ENCODE data around the gene IQCE. TPM values are rescaled to one million over a fixed set of nuclear protein-coding genes. Genes with fewer than 3 reads are reported as not detected.

The IQCE gene
- total RNA-seq, 2 experiments from 2014 or later: 8.3 to 10.0 TPM

GRCh38 chr7:2523941-2524807 lies 34.6 kb upstream of the IQCE start:
- Mint-ChIP-seq H3K4me1 (peaks cover 25% of the 10 kb centered on the region), H3K27me3 (no peaks in the 10 kb centered on the region), H3K9me3 (no peaks in the 10 kb centered on the region), H3K27ac (no peak overlapping the region), H3K36me3 (peaks cover 25% of the 10 kb centered on the region), H3K4me3 (peak overlapping the region; percentile 42)
- POLR2A ChIA-PET: interaction anchor here (12.9 kb wide), 1 partner anchor 14 kb away, joined by 207 read pairs; no protein-coding TSS in a partner anchor
- ATAC-seq (ENCODE audit: low read depth): no peak
- no peak for DNase-seq

GRCh38 chr7:2524808-2525657 lies 33.7 kb upstream of the IQCE start:
- Mint-ChIP-seq H3K27ac (no peak overlapping the region), H3K9me3 (no peaks in the 10 kb centered on the region), H3K36me3 (peaks cover 25% of the 10 kb centered on the region), H3K4me1 (peaks cover 25% of the 10 kb centered on the region), H3K4me3 (no peak overlapping the region), H3K27me3 (no peaks in the 10 kb centered on the region)
- DNase-seq (no peak), ATAC-seq (ENCODE audit: low read depth) (no peak)
- POLR2A ChIA-PET: interaction anchor here (12.9 kb wide), 1 partner anchor 15 kb away, joined by 207 read pairs; no protein-coding TSS in a partner anchor

- Mint-ChIP-seq H3K9me3 (no peaks in the 10 kb centered on the region), H3K27me3 (no peaks in the 10 kb centered on the region), H3K36me3 (peaks cover 22% of the 10 kb centered on the region), H3K4me3 (peak overlapping the region; percentile 39), H3K4me1 (peaks cover 35% of the 10 kb centered on the region), H3K27ac (peak overlapping the region; percentile 63)
- POLR2A ChIA-PET: interaction anchor here (1.5 to 12.9 kb wide), 2 partner anchors 16 to 34 kb away, joined by 3 to 207 read pairs; no protein-coding TSS in a partner anchor
- no peak for DNase-seq
- no peak for ATAC-seq (ENCODE audit: low read depth)
Measured at GRCh38 chr7:2525658-2526630, 32.8 kb upstream of the IQCE start.

GRCh38 chr7:2526659-2527504 lies 31.9 kb upstream of the IQCE start:
- Mint-ChIP-seq H3K27me3 (no peaks in the 10 kb centered on the region), H3K4me1 (peaks cover 32% of the 10 kb centered on the region), H3K9me3 (no peaks in the 10 kb centered on the region), H3K4me3 (peak overlapping the region; percentile 58), H3K36me3 (peaks cover 18% of the 10 kb centered on the region), H3K27ac (no peak overlapping the region)
- ATAC-seq (ENCODE audit: low read depth) (no peak), DNase-seq (no peak)
- POLR2A ChIA-PET: interaction anchor here (0.6 to 12.9 kb wide), 6 partner anchors 8 to 39 kb away, joined by 3 to 207 read pairs (median 3); no protein-coding TSS in a partner anchor

- DNase-seq (no peak), ATAC-seq (ENCODE audit: low read depth) (no peak)
- peak overlapping the region; percentile 87 for H3K27ac Mint-ChIP-seq
- peaks cover 34% of the 10 kb centered on the region for H3K4me1 Mint-ChIP-seq
- no peaks in the 10 kb centered on the region for H3K9me3 Mint-ChIP-seq
- POLR2A ChIA-PET: interaction anchor here (0.6 to 12.9 kb wide), 9 partner anchors 6 to 40 kb away, joined by 3 to 207 read pairs (median 3); partner anchors contain the start of gene BRAT1
- H3K27me3 Mint-ChIP-seq: no peaks in the 10 kb centered on the region
- H3K36me3 Mint-ChIP-seq: peaks cover 14% of the 10 kb centered on the region
- H3K4me3 Mint-ChIP-seq: peak overlapping the region; percentile 83
Measured at GRCh38 chr7:2527505-2528467, 31.0 kb upstream of the IQCE start.

GRCh38 chr7:2528481-2529095 lies 30.2 kb upstream of the IQCE start:
- Mint-ChIP-seq H3K9me3 (no peaks in the 10 kb centered on the region), H3K4me3 (peak overlapping the region; percentile 83), H3K27ac (peak overlapping the region; percentile 87), H3K27me3 (no peaks in the 10 kb centered on the region), H3K4me1 (peaks cover 34% of the 10 kb centered on the region), H3K36me3 (peaks cover 8% of the 10 kb centered on the region)
- ATAC-seq (ENCODE audit: low read depth): no peak
- POLR2A ChIA-PET: interaction anchor here (0.9 to 12.9 kb wide), 5 partner anchors 7 to 50 kb away, joined by 3 to 207 read pairs (median 4); partner anchors contain the start of gene BRAT1
- DNase-seq: no peak

- H3K27ac Mint-ChIP-seq: peak overlapping the region; percentile 87
- H3K9me3 Mint-ChIP-seq: no peaks in the 10 kb centered on the region
- H3K36me3 Mint-ChIP-seq: peaks cover 8% of the 10 kb centered on the region
- H3K4me1 Mint-ChIP-seq: peaks cover 34% of the 10 kb centered on the region
- peak; percentile 48 for ATAC-seq (ENCODE audit: low read depth)
- H3K27me3 Mint-ChIP-seq: no peaks in the 10 kb centered on the region
- H3K4me3 Mint-ChIP-seq: peak overlapping the region; percentile 83
- DNase-seq: peak; percentile 71
- POLR2A ChIA-PET: interaction anchor here (0.9 to 12.9 kb wide), 12 partner anchors 8 to 182 kb away, joined by 3 to 207 read pairs (median 4); partner anchors contain the start of genes BRAT1 and IQCE
Measured at GRCh38 chr7:2529161-2530070, 29.4 kb upstream of the IQCE start.

- peak overlapping the region; percentile 87 for H3K27ac Mint-ChIP-seq
- peaks cover 8% of the 10 kb centered on the region for H3K36me3 Mint-ChIP-seq
Measured at GRCh38 chr7:2530071-2530987, 28.4 kb upstream of the IQCE start.

More at GRCh38 chr7:2530071-2530987, 28.4 kb upstream of the IQCE start:
- DNase-seq (peak; percentile 79), ATAC-seq (ENCODE audit: low read depth) (peak; percentile 67)
- Mint-ChIP-seq H3K27me3 (no peaks in the 10 kb centered on the region), H3K4me1 (peaks cover 34% of the 10 kb centered on the region), H3K9me3 (no peaks in the 10 kb centered on the region), H3K4me3 (peak overlapping the region; percentile 83)
- POLR2A ChIA-PET: interaction anchor here (0.9 to 12.9 kb wide), 10 partner anchors 9 to 181 kb away, joined by 3 to 207 read pairs (median 6); partner anchors contain the start of gene IQCE

All from activated naive CD8-positive, alpha-beta T cell treated with anti-CD3 and anti-CD28 coated beads, Interleukin-2, amount 10 ng/mL, durations not matched to agents 7 days and 5 days (primary cell).